T47D (cell line): Measurements from ENCODE around the gene TLR1.
A peak's percentile ranks its signal among the peaks of the same experiment; 100 is the strongest.

Source experiments
- DNase-seq, 2 experiments: peaks; one replicate each; pipeline versions ENCODE4 v3.0.0 to v3.0.0-alpha.2; 2011 to 2012; ENCODE audit warnings: low read depth in 1 of 2, low spot score in 1 of 2
- JUND ChIP-seq: IDR thresholded peaks from 2 replicates; pipeline ENCODE4 v1.6.1; 2012; ENCODE audit warnings: low read depth
- in situ Hi-C: cut with HindIII; loops from 2 replicates; pipeline ENCODE4 v1.10.0; 2016; ENCODE audit warnings: low sequenced_read_pairs, low pct_unique_long_range_greater_than_20kb

The TLR1 gene

GRCh38 chr4:38802561-38803355 lies 1.8 kb downstream of the TLR1 start:
- DNase-seq, result peak in 1 of 2 experiments; percentile 23
- in situ Hi-C loops, result no loop called here
- TF ChIP-seq JUND, result no peak

- in situ Hi-C loops, result no loop called here
- TF ChIP-seq JUND, result no peak
- DNase-seq, result no peak
Measured at GRCh38 chr4:38800961-38801450, 3.6 kb downstream of the TLR1 start.

- TF ChIP-seq JUND, result no peak
- DNase-seq, result no peak
- in situ Hi-C loops, result no loop called here
Measured at GRCh38 chr4:38800366-38800765, 4.2 kb downstream of the TLR1 start.

DNA sequence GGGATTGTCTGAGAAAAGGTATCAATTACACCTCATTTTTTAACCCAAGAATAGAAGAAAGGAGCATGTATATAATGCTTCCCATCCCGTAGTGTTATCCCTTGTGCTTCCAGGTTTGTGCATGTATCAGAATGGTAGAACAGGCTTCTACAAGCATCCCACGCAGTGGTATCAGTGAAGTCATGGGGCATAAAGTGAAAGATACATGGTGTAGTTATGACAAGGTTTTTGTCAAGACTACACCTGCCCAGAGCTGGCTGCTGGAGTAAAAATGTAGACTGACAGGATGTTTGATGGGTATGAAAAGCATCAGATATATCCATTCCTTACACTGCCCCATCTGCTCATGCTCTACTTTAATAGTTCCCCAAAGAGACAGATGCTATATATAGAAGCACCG lies 9.5 kb downstream of the TLR1 start:
- TF ChIP-seq JUND, result no peak
- in situ Hi-C loops, result no loop called here
- DNase-seq, result no peak

DNA sequence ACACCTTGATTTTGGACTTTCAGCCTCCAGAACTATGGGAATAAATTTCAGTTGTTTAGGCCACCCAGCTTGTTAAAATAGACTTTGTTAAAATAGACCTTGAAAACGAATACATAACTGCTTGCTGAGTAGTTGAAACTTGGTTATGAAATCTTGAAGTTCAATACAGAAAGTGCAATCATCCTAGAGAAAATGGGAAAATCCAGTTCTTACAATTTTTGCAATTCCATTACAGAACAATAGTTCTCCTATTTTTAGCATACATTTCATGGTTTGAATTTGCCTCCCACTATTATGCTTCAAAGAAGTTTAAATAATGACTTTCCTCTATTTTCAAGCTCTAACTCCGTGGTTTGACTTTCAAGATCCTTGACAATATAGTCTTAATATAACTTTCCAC lies 10.5 kb downstream of the TLR1 start:
- no peak for DNase-seq
- no peak for TF ChIP-seq JUND
- in situ Hi-C loops, result no loop called here

- DNase-seq, result no peak
- TF ChIP-seq JUND, result no peak
- in situ Hi-C loops, result no loop called here
Measured at GRCh38 chr4:38791010-38791409, 13.6 kb downstream of the TLR1 start.

- DNase-seq, result no peak
- in situ Hi-C loops, result no loop called here
- no peak for TF ChIP-seq JUND
Measured at GRCh38 chr4:38788317-38788716, 16.3 kb downstream of the TLR1 start.

DNA sequence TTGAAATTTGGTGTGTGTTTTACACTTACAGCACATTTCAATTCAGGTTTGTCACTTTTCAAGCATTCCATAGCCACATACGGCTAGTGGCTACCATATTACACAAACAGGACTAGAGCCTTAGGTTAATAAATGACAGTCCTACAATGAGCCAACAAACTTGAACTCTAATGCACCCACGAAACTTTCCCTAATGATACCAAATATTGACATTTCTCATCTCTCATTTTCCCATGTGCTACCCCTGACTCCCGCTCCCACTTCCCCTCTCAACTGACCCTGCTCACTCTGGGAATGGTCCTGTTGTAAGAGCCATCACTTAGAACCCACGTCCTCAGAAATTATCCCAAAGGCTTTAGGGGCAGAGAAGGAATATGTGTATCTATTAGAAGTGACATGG lies 16.9 kb downstream of the TLR1 start:
- DNase-seq, result no peak
- no peak for TF ChIP-seq JUND
- in situ Hi-C loops, result no loop called here

GRCh38 chr4:38785901-38786402 lies 18.6 kb downstream of the TLR1 start:
- in situ Hi-C loops, result no loop called here
- no peak for TF ChIP-seq JUND
- DNase-seq, result no peak

DNA sequence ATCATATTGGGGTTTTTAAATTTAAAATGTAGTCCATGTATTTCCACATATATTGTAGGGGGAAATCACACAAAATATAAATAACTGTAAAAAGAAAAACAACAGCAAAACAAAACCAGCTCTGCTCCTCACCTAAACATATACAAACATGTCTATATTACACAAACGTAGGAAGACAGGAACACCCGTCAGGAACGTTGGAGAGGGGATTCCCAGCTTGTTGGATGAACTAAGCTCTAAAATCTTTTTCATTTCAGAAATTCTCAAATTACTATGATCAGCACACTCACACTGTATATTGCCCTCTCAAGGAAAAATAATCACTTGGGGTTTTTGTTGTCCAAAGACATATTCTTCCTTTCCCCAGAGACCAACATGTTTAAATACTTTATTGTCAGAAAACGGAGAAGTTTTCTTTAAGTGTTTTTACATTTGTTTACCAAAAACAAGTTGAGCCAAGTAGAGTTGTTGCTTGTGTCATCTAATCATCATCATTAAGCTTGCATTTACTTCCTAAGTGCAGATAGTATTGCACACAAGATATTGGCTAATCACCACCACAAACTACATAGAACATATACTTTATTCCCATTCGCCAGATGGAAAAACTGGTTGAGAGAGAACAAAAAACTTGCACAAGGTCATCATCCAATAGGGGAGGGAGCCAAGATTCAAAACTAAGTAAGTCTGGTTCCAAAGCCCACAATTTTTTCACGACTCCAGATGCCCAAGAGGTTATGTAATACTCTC lies 19.4 kb downstream of the TLR1 start:
- no peak for TF ChIP-seq JUND
- in situ Hi-C loops, result no loop called here
- DNase-seq, result no peak

GRCh38 chr4:38784141-38784540 lies 20.4 kb downstream of the TLR1 start:
- no peak for TF ChIP-seq JUND
- DNase-seq, result no peak
- in situ Hi-C loops, result no loop called here

GRCh38 chr4:38783109-38783460 lies 21.5 kb downstream of the TLR1 start:
- in situ Hi-C loops, result no loop called here
- no peak for DNase-seq
- TF ChIP-seq JUND, result no peak

- no peak for TF ChIP-seq JUND
- in situ Hi-C loops, result no loop called here
- DNase-seq, result peak; percentile 9 to 59
Measured at GRCh38 chr4:38782452-38783108, 22.0 kb downstream of the TLR1 start, which contains the start of gene TLR10. Gene TLR10, minus strand, starts transcription at chr4:38782990. Its CDS starts 7,400 bp downstream, at chr4:38775590.
